Type B pancreatic cell (in vitro differentiated cells): ENCODE measurements around the gene STAT1. TPM values are rescaled to one million over a fixed set of nuclear protein-coding genes. Genes with fewer than 3 reads are reported as not detected.

Source experiments
- DNase-seq: peaks from one replicate; pipeline ENCODE4 v3.0.0; 2021; ENCODE audit warnings: mixed read lengths; ENCODE audit not compliant: unreplicated experiment; ENCODE audit errors: extremely low spot score
- H3K27ac Mint-ChIP-seq: 2 replicates; pipeline ENCODE4 v1.8.0; 2021; ENCODE audit warnings: mild to moderate bottlenecking, mixed read lengths
- H3K27me3 Mint-ChIP-seq: 2 replicates; pipeline ENCODE4 v1.8.0; 2021; ENCODE audit warnings: mixed read lengths
- H3K36me3 Mint-ChIP-seq: 2 replicates; pipeline ENCODE4 v1.8.0; 2021; ENCODE audit warnings: mixed read lengths
- H3K4me1 Mint-ChIP-seq: one replicate; pipeline ENCODE4 v1.8.0; 2021; ENCODE audit warnings: mixed read lengths; ENCODE audit not compliant: unreplicated experiment
- H3K4me3 Mint-ChIP-seq: 2 replicates; pipeline ENCODE4 v1.8.0; 2021; ENCODE audit warnings: mild to moderate bottlenecking, mixed read lengths
- H3K9me3 Mint-ChIP-seq: 2 replicates; pipeline ENCODE4 v1.8.0; 2021; ENCODE audit warnings: mixed read lengths
- total RNA-seq: library from RNA; stranded (reverse); gene quantifications from 2 replicates; pipeline ENCODE4 v1.2.1, GENCODE V29; 2021; ENCODE audit warnings: low replicate concordance
- TF ChIP-seq, protein P1 (sequence below): fragments of 200-600 bp; sonication (generic); conservative IDR thresholded peaks from 2 replicates; pipeline ENCODE4 v1.5.0; 2021; ENCODE audit warnings: antibody characterized with exemption, mild to moderate bottlenecking

The STAT1 gene
- total RNA-seq, 1 donor from 2014 or later: 52.8 TPM

DNA sequence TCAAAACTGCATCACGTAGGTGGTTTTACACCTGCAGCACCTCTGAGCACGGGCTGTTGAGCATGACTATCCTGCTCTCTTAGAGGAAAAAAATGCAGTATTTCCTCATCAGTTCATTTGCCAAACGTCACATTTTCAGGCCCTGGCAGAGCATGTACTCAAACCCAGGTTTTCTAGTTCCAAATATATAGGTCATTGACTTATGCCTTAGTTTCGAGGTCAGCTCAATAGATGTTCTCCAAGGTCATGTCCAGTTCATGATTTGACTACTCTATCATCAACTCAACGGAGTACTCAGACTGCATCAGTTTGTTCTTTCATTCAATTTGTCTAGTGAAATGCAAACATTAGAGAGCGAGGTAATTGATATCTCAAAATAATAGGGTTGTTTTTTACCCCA, 39.3 kb upstream of the STAT1 start:
- H3K27me3 Mint-ChIP-seq: peaks cover 3% of the 10 kb centered on the region
- no peak overlapping the region for H3K4me3 Mint-ChIP-seq
- H3K36me3 Mint-ChIP-seq: no peaks in the 10 kb centered on the region
- DNase-seq: no peak
- TF ChIP-seq, protein P1, sequence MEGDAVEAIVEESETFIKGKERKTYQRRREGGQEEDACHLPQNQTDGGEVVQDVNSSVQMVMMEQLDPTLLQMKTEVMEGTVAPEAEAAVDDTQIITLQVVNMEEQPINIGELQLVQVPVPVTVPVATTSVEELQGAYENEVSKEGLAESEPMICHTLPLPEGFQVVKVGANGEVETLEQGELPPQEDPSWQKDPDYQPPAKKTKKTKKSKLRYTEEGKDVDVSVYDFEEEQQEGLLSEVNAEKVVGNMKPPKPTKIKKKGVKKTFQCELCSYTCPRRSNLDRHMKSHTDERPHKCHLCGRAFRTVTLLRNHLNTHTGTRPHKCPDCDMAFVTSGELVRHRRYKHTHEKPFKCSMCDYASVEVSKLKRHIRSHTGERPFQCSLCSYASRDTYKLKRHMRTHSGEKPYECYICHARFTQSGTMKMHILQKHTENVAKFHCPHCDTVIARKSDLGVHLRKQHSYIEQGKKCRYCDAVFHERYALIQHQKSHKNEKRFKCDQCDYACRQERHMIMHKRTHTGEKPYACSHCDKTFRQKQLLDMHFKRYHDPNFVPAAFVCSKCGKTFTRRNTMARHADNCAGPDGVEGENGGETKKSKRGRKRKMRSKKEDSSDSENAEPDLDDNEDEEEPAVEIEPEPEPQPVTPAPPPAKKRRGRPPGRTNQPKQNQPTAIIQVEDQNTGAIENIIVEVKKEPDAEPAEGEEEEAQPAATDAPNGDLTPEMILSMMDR: no peak
- H3K9me3 Mint-ChIP-seq: no peaks in the 10 kb centered on the region
- H3K27ac Mint-ChIP-seq: no peak overlapping the region
- H3K4me1 Mint-ChIP-seq: peaks cover 19% of the 10 kb centered on the region

DNA sequence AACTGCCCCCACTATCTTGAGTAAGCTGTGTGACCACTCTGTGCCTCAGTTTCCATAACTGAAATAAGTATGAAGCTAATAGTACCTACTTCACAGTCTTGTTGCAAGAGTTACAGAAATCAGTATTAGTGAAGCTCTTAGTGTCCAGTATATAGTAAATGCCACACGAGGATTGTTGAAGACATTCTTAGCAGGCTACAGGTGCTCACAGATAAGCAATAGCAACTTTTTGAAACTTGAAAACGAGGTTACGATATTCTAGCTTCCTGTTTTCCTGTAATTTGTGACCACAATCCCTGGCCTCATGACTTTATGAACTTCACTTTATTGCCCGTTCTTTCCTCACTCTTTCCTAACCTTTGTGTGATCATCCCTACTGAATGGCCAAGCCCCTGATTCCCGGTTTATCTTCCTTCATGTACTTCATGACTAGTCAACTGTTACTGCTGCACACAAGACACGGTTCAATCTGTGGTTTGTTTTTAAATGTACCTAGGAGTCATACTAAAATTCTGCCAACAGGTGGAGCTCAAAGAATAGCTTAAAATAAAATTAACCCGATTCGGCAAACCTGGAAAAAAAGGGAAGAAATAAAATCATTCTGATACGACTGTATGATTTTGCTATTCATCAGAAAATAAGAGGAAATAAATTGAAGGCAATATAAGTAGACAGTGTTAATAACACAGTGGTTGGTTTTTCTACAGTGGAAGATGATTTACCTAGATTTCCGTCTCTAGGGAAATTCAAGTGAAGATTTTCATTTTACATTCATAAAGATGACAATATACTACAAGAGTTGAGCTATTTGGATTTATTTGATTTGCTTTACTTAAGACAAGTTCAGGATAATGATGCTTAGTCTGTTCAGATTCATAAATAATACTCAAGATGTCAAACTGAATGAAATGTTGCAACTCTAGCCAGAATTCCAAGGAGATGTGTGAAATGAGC, 38.1 kb upstream of the STAT1 start:
- TF ChIP-seq, protein P1: peak; percentile 82
- no peak overlapping the region for H3K4me3 Mint-ChIP-seq
- peaks cover 19% of the 10 kb centered on the region for H3K4me1 Mint-ChIP-seq
- no peaks in the 10 kb centered on the region for H3K9me3 Mint-ChIP-seq
- H3K36me3 Mint-ChIP-seq: no peaks in the 10 kb centered on the region
- no peak overlapping the region for H3K27ac Mint-ChIP-seq
- no peak for DNase-seq
- H3K27me3 Mint-ChIP-seq: peaks cover 3% of the 10 kb centered on the region

DNA sequence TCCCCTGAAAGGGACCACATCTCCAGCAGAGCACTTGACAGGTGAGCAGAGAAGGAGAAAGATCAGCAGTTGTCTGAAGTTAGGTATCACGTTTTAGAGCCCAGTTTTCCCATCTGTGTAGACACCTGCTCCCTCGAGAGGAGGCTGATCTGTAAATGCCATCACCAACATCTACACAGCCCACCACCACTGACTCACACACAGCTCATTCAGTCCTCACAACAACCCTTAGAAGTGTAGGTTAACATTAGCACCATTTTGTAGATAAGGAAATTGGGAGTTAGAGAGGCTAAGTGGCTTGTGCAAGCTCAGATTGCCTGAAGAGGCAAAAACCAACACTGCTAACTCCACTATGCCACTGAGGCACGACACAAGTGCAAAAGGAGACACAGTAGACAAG, 37.2 kb upstream of the STAT1 start:
- Mint-ChIP-seq H3K4me1 (peaks cover 19% of the 10 kb centered on the region), H3K9me3 (no peaks in the 10 kb centered on the region), H3K36me3 (no peaks in the 10 kb centered on the region), H3K27ac (no peak overlapping the region), H3K27me3 (peaks cover 3% of the 10 kb centered on the region), H3K4me3 (no peak overlapping the region)
- TF ChIP-seq, protein P1: no peak
- DNase-seq: no peak

DNA sequence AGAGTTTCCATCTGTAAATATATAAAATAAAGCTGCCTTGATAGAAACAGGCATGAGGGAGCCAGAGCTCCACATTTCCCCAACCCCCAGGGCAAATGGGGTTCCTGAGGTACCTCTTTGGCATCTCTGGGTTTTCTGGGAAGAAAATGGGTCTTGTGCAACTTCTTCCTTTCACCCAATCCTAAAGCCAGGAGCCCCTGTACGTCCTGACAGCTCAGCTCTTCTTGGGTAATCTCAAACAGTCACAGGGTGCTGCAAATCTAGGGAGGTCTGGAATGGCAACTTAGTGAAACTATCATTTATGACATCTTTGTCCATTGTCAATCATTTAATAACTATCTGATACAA, 36.6 kb upstream of the STAT1 start:
- no peak overlapping the region for H3K4me3 Mint-ChIP-seq
- no peaks in the 10 kb centered on the region for H3K9me3 Mint-ChIP-seq
- DNase-seq: no peak
- no peaks in the 10 kb centered on the region for H3K36me3 Mint-ChIP-seq
- H3K4me1 Mint-ChIP-seq: peaks cover 19% of the 10 kb centered on the region
- H3K27me3 Mint-ChIP-seq: peaks cover 3% of the 10 kb centered on the region
- H3K27ac Mint-ChIP-seq: no peak overlapping the region
- TF ChIP-seq, protein P1: no peak

DNA sequence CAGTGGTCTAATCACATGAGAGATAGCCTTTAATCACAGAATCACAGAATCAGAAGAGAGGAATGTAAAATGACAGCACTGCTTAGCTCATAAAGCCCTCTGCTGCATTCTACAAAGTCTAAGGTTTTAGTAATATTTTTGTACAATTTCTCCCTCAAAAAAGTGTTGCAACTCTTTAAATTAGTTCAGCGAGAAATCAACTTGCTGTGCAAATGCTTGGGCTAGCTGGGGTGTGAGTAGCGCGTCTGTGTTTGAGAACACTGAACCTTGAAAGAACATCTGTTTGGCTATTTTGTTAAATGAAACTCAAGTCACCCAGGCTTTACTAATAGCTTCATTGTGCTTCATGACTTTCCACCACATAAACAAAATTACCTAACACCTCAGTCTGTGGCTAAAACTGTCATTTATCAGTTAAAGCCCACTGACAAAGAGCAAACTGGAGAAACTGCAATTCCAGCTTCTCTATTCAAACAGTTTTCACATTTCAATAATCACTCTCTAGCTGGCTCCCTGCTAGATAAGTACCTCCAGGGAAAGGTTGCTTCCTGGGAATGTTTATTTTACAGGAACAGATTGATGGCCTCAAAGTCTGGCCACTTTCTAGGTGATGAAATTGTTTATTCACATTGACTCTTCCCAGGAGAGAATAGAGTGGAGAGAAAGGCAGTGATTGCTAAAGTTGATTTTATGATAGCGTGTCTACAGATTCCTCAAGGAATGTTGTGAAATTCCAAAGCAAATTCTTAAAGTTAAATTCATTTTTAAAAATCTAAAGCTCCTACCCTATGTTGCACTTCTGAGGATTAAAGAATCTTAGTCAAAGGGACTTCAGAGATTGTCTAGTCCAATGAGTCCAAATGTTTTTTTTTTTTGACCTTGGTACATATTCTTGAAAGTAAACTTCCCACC, 36.0 kb upstream of the STAT1 start:
- peaks cover 19% of the 10 kb centered on the region for H3K4me1 Mint-ChIP-seq
- H3K36me3 Mint-ChIP-seq: no peaks in the 10 kb centered on the region
- no peaks in the 10 kb centered on the region for H3K9me3 Mint-ChIP-seq
- no peak overlapping the region for H3K4me3 Mint-ChIP-seq
- TF ChIP-seq, protein P1: no peak
- no peak overlapping the region for H3K27ac Mint-ChIP-seq
- peaks cover 3% of the 10 kb centered on the region for H3K27me3 Mint-ChIP-seq
- no peak for DNase-seq
